GM12878 (cell line): ENCODE data around the gene PHKB.

ENCODE experiments used
- BRCA1 ChIP-seq: IDR thresholded peaks from 2 replicates; pipeline ENCODE4 v1.6.1; 2011; ENCODE audit warnings: low read depth, low read length, improper control_type of control experiment
- RFX5 ChIP-seq: IDR thresholded peaks from 2 replicates; pipeline ENCODE4 v1.6.1; 2011; ENCODE audit warnings: low read depth, low read length, improper control_type of control experiment

- no peak for TF ChIP-seq RFX5
- no peak for TF ChIP-seq BRCA1
Observed at GRCh38 chr16:47672475-47672874, 211.3 kb downstream of the PHKB start.
